HG02610 (cell line): ENCODE measurements around the gene EPDR1.
A peak's percentile ranks its signal among the peaks of the same experiment; 100 is the strongest.

ENCODE experiments used
- ATAC-seq: cut with Tn5 transposase; IDR thresholded peaks from one replicate; pipeline ENCODE4 v1.9.1; 2021; ENCODE audit warnings: mild to moderate bottlenecking, moderate library complexity; ENCODE audit not compliant: unreplicated experiment

The EPDR1 gene

DNA sequence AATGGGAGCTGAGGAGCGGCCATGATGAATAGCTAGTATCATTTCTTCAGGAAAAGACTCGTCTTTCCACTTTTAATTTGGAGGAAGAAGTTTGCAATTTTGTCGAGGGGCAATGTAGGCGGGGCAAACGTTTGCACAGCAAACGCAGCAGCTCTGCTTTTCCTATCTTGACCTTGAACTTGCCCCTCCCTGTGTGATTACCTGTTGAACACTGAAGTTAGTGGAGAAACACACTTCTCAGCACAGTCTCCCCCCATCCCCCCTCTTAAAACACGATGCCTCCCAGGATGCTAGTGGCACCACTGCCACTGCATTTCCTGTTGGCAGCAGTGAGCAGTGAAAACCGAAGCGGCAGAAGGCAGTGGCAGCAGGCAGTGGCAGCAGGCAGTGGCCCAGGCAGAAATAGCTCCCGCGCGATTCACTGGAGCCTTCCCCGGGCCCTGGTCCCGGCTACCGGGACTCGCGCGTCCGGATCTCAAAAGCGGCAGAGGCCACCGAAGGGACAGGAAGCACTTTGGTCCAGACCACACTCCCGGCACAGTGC, at the start of gene EPDR1:
Gene EPDR1 (plus strand): TSS at position 336 of the 544 bp plus-strand sequence. CDS start 300 bp downstream, outside the sequence.
- no peak for ATAC-seq

DNA sequence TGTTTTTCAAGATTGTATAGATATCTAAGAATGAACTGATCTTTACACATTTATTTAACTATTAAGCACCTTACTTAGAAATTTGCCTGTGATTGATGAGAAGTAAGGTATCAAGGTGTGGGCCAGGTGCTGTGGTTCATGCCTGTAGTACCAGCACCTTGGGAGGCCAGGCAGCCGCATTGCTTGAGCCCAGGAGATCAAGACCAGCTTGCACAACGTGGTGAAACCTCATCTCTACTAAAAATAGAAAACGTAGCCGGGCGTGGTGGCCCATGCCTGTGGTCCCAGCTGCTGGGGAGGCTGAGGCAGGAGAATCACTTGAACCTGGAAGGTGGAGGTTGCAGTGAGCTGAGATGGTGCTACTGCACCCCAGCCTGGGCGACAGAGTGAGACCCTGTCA, 38.4 kb upstream of the EPDR1 start:
- no peak for ATAC-seq

DNA sequence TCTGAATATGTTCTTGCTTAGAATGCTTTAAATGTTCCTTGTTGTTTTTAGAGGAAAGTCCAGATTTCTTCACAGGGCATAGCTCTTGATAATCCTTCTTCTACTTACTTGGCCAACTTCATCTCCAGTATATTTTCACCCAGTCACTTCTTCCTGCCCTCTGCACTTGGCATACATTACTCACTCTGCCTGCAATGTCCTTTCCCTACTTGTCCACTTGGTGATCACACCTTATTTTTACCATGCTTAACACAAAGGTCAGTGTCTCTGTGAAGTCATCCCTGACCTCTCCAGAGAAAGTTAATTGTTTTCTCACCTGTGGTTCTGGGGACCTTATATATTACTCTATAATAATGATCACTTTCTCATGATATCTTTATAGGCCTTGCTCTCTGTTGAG, 27.1 kb upstream of the EPDR1 start:
- ATAC-seq, result no peak

DNA sequence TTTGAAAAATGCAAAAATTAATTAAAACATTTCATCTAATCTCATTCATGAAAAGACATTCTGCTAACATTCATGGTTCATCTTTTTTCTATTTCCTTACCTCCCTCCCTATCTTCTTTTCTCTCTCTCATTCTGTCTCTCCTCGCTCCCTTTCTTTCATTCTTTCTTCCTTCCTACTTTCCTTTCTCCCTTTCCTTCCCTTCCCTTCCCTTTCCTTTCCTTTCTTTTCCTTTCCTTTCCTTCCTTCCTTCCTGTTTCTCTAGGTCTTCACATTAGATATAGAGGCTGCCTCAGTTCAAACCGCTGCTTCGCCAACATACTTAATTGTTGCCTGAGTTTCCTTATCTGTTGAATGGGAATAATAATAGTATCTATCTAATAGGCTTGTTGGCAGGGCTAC, 25.8 kb upstream of the EPDR1 start:
- no peak for ATAC-seq

DNA sequence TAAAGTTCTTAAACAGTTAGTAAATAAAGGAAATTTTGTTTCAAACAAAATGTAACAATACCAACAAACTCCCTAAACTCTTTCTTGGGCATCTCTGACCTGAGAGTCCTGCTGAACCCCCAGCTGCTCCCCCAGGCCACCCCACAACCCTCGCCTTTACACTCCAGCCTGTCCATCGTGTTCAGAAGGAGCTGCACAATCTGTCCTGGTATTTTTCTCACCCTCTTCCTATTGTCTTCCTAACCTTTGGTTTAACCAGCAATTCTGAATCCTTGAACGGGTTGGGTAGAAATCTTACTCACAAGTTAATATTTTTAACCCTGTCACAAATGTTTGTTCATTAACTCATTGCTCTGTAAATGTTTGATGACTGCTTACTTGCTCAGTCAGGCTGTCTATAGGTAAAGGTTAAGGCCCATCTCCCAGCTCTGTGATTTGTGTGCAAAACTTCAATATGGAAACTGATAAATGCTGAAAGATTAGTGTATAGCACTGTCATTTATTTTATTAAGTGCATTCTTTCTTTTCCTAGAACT, 20.7 kb upstream of the EPDR1 start:
- ATAC-seq, result no peak

DNA sequence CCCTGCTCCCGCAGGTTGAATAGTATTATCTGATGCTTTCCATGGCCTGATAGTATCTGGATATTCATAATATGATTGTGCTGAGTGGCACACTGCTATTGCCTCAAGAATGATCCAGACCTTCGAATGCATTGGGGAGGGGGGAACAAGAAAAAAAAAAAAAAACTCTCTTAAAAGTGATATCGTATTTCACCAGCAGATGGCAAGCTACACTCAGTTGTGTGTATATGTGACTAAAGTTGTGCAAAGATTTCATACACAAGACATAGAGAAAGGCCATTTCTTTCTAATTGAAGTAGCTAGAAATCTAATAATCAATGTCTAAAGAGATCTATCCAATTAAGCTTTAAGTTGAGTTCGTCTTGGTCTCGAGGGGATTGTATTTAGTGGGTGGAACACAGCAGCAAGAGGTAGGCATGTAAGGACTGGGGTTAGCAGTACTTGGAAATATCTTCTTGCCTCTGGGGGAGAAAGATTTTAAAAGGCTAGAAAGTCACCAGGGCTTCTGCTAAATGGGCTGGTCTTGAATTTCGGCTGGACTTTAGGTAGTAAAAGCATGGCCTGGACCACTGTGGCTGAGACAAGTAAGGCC, 19.1 kb upstream of the EPDR1 start:
- no peak for ATAC-seq

DNA sequence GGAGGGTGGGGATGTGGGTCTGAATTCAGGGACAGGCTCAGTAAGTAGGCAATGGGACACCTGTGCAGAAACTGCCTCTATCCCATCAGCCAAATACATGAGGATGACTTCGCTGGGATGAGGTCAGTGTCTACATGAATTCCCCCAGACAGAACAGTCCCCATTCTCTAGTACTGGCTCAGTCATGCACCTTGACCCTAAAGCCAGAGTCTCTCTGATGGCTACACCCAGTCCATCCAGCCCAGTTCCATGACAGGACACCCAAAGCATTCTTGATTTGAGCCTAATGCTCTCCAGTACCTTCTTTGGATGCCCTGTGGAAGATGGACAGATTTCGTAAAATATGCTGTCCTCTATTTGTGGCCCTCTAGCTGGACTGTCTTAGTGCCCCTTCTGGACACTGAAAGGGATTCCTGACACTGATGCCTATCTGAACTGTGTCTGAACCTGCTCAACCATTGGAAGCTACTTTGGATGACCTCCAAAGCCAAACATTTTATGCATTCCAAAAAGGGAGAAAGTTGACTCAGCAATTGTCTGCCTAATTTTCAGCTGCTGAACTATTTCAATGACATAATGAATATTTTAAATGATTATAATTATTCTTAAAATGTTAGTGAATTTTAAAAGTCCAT, 18.4 kb upstream of the EPDR1 start:
- no peak for ATAC-seq

DNA sequence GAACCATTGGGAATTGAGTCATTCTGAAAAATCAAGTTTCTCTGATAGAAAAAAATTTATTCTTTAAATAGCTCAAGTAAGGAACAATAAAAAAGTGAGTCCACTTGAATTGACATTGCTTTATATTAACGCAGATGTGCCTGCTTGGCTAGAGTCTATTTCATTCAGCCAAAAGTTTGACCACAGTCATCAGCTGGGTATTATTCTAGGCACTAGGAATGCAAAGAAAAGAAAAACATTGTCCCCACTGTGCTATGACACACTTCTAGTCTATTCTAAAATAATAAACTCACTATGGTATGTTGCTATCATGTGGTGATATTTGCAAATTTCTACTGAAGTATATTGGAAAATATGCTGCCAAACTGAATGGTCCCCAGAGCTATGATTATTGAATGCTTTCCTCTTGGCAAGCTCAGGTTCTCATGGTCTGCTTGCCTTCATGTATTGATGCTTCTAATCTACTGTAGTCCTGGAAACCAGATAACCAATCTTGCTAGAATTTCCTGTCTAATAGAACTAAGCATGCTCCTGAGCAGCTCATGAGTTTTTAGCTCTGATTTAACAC, 12.1 kb upstream of the EPDR1 start:
- ATAC-seq, result no peak

DNA sequence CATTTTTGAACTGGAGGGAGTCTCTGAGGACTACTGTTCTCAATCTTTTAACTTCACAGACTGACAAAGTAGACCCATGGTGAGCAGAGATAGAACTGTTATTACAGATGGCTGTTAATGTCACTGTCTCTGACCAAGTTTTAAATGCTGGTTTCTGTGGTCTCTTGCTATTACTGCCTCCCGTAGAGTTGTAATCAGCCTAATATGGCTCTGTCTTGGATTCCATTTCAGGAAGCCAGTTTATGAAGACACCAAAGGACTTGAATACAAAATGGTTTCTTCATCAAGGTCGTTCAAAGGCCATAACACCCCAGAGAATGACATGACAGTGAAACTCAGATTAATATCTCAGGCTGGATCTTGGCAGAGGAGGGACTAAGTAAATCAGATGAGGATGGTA, 7.7 kb upstream of the EPDR1 start:
- ATAC-seq, result no peak

DNA sequence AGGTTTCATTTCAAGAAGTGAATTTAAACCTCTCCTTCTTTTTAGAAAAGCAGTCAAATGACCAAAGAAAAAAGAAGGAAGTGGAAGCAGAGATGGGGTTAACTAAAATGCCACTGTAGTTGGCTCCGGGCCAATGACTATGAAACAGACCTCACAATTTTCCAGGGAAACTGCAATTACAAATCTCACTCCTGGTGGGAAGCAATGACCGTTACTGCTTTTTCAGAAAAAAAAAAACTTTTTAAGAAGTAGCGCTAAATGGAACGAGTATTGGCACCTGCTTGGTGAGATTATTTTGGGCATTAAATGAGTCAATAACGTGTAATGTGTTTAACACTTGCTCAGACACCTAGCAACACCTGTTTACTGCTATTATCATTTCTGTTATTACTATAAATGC, 5.0 kb upstream of the EPDR1 start:
- no peak for ATAC-seq

DNA sequence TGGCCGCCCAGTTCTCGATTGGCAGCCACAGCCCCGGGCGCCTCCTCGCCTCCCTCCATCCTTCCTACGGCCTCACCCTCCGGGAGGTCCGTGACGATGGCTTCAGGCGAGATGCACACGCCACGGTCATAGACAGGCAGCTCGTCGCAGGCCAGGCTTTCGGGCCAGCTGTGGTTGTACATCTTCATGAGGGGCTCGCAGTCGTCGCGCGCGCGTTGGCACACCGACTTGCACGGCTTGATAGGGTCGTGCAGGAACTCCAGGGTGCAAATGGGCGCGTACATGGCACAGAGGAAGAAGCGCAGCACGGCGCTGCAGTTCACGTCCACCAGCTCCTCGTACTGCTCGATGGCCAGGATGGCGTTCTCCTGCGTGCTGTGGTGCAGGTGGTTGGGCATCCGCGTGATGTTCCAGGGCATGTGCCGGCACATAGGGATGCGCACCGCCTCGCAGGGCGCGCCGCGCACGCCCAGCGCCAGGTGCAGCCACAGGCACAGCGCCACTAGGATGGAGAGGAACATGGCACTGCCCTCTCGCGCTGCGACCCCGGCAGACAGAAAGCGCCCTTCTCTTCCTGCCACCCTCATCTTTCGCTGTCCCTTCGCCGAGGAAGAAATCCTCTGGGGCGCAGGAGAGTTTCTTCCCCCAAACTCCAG, 4.3 kb upstream of the EPDR1 start:
- ATAC-seq, result no peak

DNA sequence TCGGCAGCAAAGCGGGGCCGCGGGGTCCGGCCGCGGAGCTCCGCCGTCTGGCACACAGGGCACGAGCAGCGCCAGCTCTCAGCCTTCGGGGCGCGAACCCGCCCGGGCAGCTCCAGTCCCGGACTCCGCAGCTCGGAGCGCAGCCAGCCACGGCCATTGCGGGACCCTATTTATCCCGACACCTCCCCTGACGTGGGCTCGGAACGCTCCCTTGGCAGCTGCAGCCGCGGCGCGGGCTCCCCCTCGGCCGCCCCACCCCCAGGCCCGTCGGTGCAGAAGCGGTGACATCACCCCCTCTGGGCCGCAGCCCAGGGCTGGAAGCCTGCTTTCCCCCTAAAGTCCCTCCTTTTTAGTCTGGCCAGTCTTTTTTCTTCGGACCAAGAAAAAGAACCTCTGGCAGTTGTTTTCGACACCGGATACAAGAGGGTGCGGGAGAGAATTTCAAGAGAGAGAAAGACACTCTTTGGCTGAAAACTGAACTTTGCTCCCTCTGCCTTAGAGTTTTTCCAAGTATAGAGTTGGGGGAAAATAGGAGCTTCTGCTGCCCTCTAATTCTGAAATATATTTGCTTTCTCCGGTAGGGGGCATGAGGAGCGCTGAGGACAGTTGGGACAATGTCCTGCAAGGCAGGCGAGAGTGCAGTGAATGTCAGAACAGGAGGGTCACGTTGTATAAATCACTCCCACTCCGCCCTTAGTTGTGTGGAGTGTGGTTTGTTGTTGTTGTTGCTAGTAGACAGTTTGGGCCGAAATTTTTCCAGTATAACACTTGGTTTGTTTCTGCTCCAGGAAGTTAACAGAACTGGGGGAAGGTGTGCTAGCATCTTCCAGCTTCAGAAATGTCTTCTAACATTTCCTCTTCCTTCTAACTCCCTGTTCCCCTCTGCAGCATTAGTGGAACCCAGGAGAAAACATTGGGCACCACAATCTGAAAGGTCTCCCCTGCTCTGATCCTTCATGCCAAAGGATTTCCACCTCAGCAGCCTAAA, 3.5 kb upstream of the EPDR1 start, which contains the start of gene SFRP4:
Gene SFRP4 (minus strand): TSS at position 145 of the 988 bp plus-strand sequence. CDS start 280 bp downstream, outside the sequence.
- ATAC-seq, result peak; percentile 39

DNA sequence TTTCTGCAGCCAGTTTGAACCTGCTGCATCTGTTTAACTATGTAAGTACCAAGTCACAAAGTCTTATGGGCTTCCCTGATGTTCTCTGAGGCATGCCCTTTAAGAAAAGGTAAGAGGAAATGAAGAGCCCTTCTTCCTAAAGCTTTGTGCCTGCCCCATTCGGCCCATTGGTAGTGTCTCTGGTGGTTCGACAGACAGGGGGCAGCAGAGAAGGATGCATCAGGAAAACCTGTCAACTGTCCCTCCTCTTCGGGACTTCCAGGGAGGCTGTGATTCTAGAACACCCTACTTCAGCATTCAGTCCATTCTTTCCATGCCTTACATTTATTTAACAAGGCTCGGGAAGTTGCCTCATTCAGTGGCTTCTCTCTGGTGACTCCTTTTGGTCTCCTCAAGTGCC, 1.9 kb upstream of the EPDR1 start:
- no peak for ATAC-seq

DNA sequence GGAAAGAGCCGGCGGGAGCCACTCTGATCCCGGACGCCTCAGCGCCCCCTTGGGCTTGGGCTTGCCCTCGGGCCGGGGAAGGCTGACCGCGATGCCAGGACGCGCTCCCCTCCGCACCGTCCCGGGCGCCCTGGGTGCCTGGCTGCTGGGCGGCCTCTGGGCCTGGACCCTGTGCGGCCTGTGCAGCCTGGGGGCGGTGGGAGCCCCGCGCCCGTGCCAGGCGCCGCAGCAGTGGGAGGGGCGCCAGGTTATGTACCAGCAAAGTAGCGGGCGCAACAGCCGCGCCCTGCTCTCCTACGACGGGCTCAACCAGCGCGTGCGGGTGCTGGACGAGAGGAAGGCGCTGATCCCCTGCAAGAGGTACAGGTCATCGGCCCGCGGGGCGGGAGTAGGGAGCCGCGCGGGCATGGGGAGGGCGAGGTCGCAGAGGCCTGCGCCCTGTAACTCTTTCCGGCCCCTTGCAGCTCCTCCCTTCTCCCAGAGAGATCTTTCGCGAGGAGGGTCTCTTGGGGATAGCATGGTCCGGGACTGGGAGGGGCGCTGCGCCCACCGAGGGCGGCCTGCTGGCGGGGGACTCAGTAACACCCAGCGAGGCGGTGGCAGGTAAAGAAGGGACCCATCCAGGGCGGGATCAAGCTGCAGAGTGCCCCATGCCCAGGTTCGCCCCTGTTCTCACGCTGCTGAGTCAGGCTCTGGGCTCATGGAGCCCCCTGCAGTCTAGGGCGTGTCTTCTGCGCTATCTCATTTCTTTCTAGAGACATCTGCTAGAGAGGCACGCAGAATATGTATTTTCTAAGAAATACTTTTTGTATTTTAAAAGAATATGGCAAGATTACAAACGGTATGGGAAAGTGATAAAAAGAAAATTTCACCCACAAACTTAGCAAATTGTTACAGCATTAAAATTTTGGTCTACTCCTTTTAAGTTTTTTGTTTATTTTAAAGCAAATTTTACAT, 687 bp downstream of the EPDR1 start:
- ATAC-seq, result no peak

DNA sequence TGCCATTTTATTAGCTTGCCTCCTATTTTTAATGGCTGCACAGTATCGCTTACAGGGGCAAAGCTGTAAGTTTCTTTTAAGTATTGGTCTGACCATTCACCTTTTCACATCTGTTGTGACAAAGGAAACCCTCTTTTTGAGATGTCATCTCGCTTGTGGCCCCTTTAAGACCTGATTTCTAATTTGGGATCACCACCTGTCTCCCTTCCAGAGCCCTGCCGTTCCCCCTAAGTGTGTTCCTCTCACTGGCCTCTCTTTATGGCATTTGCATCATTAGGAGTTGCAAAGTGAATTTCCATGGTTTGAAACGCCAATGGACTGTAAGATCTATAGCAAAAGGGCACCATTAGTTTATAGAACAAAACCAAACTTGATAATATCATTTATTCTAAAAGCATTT, 1.4 kb downstream of the EPDR1 start:
- ATAC-seq, result no peak

DNA sequence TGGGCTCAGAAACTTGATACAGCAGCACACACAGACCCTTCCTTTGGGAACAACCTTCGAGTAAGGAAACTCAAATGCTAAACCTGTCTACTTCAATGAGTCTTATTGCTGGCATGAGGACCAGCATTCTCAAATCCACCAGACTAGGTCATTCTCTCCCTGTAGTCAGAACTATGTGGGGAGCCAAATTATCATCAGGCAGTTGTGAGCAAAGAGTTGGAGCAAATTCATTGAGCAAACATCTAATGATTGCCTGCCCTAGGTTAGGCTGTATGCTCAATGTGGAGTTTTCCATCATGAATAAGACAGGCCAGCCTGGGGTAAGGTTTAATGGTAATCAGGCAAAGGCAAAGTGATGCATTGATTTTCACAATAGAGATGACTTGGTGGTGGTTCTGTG, 3.6 kb downstream of the EPDR1 start:
- no peak for ATAC-seq

DNA sequence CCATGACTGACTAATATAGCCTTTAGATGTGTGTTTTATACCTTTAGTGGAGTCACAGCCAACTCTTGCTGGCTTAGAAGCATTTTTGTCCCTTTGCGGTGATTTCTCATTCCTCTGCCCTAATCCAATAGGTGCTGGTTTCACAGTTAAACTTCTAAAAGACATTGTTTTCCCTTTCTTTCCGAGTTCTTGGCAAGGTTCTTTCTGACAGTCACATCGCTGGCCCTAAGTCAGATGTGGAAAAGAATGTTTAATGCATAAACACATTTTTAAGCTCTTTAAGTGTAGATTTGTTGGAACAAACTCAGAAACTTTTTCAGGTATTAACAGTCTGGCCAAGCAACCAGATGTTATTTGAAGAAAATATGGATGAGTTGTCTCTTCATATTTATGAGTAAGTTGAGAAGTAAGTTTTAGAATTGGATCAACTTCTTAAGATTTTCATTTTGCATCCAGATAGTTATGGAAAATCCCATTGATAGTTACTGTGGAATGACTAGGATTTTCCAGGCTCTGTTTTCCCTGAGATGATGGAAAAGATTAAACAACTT, 4.1 kb downstream of the EPDR1 start:
- ATAC-seq, result no peak

DNA sequence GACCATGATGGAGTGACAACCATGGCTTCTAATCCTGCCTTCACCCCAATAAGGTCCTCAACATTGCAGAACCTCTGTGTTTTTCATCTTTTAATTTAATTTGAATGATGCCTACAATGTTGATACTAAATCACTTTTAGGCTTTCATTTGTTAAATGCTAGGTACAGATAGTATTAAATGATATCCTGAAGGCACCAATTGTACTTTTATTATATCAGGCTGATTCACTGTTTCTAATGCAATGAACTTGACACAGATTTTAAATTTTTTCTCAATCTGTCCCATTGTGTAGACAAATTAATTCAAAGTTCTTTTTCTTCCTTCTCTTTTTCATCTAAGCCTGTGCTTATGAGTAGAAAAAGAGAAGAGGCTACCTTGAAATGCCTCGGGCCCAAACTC, 5.2 kb downstream of the EPDR1 start:
- no peak for ATAC-seq
